Panc1 (cell line): ENCODE results near the gene CNTN4. TPM values are rescaled to one million over a fixed set of nuclear protein-coding genes. Genes with fewer than 3 reads are reported as not detected.

ENCODE experiments used
- ATAC-seq: fragments of 200-7000 bp; cut with Tn5 transposase; 2 replicates; pipeline ENCODE4 v1.9.1; 2020; ENCODE audit warnings: mild to moderate bottlenecking, moderate library complexity
- BruUV-seq: library from RNA; stranded (reverse); fragments of 400-500 nt; replicated peaks from 2 replicates; lab custom pipeline; 2021; lab: Mats Ljungman, UMichigan
- CTCF ChIA-PET: fragments of 300-600 bp; sonication (Branson Sonifier 250); formaldehyde crosslinking; loops from one replicate; lab custom pipeline; 2022; ENCODE audit warnings: antibody characterized with exemption; lab: Charles Lee
- POLR2A ChIA-PET: fragments of 300-600 bp; sonication (Branson Sonifier 250); formaldehyde crosslinking; loops from one replicate; lab custom pipeline; 2022; ENCODE audit warnings: antibody characterized with exemption; lab: Charles Lee
- DNase-seq: peaks from one replicate; pipeline ENCODE4 v3.0.0-alpha.2; 2010; ENCODE audit warnings: low read depth, low spot score
- H3K27ac ChIP-seq: 2 replicates; pipeline ENCODE4 v1.5.1; 2011; ENCODE audit warnings: mild to moderate bottlenecking, low read length, inconsistent platforms
- H3K27me3 ChIP-seq: fragments of 200-500 bp; sonication (Bioruptor generic); 2 replicates; pipeline ENCODE4 v1.6.0; 2014; ENCODE audit warnings: low read length, inconsistent platforms; ENCODE audit not compliant: control insufficient read depth, insufficient read depth
- H3K36me3 ChIP-seq: fragments of 200-500 bp; sonication (Bioruptor generic); 2 replicates; pipeline ENCODE4 v1.5.1; 2014; ENCODE audit warnings: inconsistent platforms, mild to moderate bottlenecking, low read length, moderate library complexity; ENCODE audit not compliant: control insufficient read depth, insufficient read depth
- H3K4me1 ChIP-seq: 2 replicates; pipeline ENCODE4 v1.5.1; 2011; ENCODE audit warnings: inconsistent platforms, mild to moderate bottlenecking, low read length, moderate library complexity; ENCODE audit not compliant: control insufficient read depth, insufficient read depth
- H3K4me3 ChIP-seq, 2 experiments: 2 replicates each; pipeline ENCODE4 v1.5.1; 2011 to 2012; ENCODE audit warnings: low read depth in 2 of 2, low read length in 2 of 2, mild to moderate bottlenecking in 2 of 2, inconsistent platforms in 1 of 2, moderate library complexity in 1 of 2
- H3K9me3 ChIP-seq: fragments of 200-500 bp; sonication (Bioruptor generic); 2 replicates; pipeline ENCODE4 v1.5.1; 2014; ENCODE audit warnings: low read depth, mild to moderate bottlenecking, inconsistent platforms, low read length, moderate library complexity; ENCODE audit not compliant: control insufficient read depth, insufficient read depth
- POLR2AphosphoS5 ChIP-seq: IDR thresholded peaks from 2 replicates; pipeline ENCODE4 v1.6.1; 2012; ENCODE audit warnings: mild to moderate bottlenecking, low read depth, low read length, moderate library complexity
- TCF7L2 ChIP-seq: IDR thresholded peaks from 2 replicates; pipeline ENCODE4 v1.6.1; 2011; ENCODE audit warnings: mild to moderate bottlenecking, low read depth, low read length, inconsistent platforms
- in situ Hi-C: cut with HindIII; loops from 2 replicates; pipeline ENCODE4 v1.10.0; 2016; ENCODE audit warnings: low sequenced_read_pairs, low pct_unique_long_range_greater_than_20kb
- intact Hi-C: fragments of 100-400 bp; cut with micrococcal nuclease; formaldehyde crosslinking; loops from one replicate; pipeline ENCODE4 v1.10.0; 2022; ENCODE audit not compliant: unreplicated experiment
- total RNA-seq: library from RNA; stranded (reverse); gene quantifications from one replicate; pipeline ENCODE4 v1.2.1, GENCODE V29; 2021; ENCODE audit not compliant: unreplicated experiment
- TF ChIP-seq, protein P1 (sequence below): fragments of 450-650 bp; IDR thresholded peaks from 2 replicates; pipeline ENCODE4 v1.5.1; 2017; ENCODE audit warnings: mild to moderate bottlenecking
- TF ChIP-seq, protein P2 (sequence below), 2 experiments: IDR thresholded peaks; 2 replicates each; pipeline ENCODE4 v1.6.1; 2011 to 2012; ENCODE audit warnings: low read depth in 2 of 2, control low read depth in 1 of 2, low read length in 1 of 2, mild to moderate bottlenecking in 1 of 2, moderate library complexity in 1 of 2; ENCODE audit not compliant: insufficient read depth in 1 of 2

CNTN4 gene
- total RNA-seq, 1 experiment from 2014 or later = not detected

DNA sequence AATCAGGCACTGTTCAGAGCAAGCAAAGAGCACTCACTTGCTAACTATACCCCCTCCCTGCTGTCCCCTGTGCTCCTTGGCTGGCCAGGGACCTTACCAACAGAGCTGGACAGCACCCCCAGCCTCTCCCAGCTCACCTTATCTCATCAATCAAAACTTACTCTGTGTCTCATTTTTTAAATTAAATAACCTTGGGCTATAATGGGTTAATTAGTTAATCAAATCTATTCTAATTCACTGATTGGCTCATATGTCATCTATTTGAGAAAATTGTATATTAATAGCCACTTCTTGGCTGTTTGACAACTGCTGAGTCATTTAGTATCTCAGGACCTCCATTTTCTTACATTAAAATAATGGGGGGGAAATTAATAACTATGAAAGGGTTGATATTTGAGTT, 988.6 kb downstream of the CNTN4 start:
- TF ChIP-seq, protein P1, sequence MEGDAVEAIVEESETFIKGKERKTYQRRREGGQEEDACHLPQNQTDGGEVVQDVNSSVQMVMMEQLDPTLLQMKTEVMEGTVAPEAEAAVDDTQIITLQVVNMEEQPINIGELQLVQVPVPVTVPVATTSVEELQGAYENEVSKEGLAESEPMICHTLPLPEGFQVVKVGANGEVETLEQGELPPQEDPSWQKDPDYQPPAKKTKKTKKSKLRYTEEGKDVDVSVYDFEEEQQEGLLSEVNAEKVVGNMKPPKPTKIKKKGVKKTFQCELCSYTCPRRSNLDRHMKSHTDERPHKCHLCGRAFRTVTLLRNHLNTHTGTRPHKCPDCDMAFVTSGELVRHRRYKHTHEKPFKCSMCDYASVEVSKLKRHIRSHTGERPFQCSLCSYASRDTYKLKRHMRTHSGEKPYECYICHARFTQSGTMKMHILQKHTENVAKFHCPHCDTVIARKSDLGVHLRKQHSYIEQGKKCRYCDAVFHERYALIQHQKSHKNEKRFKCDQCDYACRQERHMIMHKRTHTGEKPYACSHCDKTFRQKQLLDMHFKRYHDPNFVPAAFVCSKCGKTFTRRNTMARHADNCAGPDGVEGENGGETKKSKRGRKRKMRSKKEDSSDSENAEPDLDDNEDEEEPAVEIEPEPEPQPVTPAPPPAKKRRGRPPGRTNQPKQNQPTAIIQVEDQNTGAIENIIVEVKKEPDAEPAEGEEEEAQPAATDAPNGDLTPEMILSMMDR = no peak
- TF ChIP-seq POLR2AphosphoS5 (no peak), TCF7L2 (no peak)
- TF ChIP-seq, protein P2, sequence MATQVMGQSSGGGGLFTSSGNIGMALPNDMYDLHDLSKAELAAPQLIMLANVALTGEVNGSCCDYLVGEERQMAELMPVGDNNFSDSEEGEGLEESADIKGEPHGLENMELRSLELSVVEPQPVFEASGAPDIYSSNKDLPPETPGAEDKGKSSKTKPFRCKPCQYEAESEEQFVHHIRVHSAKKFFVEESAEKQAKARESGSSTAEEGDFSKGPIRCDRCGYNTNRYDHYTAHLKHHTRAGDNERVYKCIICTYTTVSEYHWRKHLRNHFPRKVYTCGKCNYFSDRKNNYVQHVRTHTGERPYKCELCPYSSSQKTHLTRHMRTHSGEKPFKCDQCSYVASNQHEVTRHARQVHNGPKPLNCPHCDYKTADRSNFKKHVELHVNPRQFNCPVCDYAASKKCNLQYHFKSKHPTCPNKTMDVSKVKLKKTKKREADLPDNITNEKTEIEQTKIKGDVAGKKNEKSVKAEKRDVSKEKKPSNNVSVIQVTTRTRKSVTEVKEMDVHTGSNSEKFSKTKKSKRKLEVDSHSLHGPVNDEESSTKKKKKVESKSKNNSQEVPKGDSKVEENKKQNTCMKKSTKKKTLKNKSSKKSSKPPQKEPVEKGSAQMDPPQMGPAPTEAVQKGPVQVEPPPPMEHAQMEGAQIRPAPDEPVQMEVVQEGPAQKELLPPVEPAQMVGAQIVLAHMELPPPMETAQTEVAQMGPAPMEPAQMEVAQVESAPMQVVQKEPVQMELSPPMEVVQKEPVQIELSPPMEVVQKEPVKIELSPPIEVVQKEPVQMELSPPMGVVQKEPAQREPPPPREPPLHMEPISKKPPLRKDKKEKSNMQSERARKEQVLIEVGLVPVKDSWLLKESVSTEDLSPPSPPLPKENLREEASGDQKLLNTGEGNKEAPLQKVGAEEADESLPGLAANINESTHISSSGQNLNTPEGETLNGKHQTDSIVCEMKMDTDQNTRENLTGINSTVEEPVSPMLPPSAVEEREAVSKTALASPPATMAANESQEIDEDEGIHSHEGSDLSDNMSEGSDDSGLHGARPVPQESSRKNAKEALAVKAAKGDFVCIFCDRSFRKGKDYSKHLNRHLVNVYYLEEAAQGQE (IDR thresholded peaks at IDR 0.05; ENCODE audit: insufficient read depth in 1 of 2, low read depth in 2 of 2, low read length in 1 of 2) = no peak
- intact Hi-C loops (no loop called here), in situ Hi-C loops (no loop called here)
- Histone ChIP-seq H3K9me3 (no peaks in the 10 kb centered on the region), H3K27ac (no peak overlapping the region), H3K36me3 (no peaks in the 10 kb centered on the region), H3K27me3 (no peaks in the 10 kb centered on the region), H3K4me3 (no peak overlapping the region), H3K4me1 (no peaks in the 10 kb centered on the region)
- no peak for DNase-seq
- POLR2A ChIA-PET = no interaction called here
- no peak for ATAC-seq
- BruUV-seq = no TSS peak
- CTCF ChIA-PET = no interaction called here

- no peaks in the 10 kb centered on the region for H3K9me3 ChIP-seq
- in situ Hi-C loops (no loop called here), intact Hi-C loops (no loop called here)
- no peaks in the 10 kb centered on the region for H3K36me3 ChIP-seq
- DNase-seq (no peak), ATAC-seq (no peak)
- H3K27me3 ChIP-seq = no peaks in the 10 kb centered on the region
- H3K27ac ChIP-seq = no peak overlapping the region
- ChIA-PET CTCF (no interaction called here), POLR2A (interaction anchor here (0.6 kb wide), 1 partner anchor 1225 kb away, joined by 10 read pairs; no protein-coding TSS in a partner anchor)
- H3K4me3 ChIP-seq = no peak overlapping the region
- no peaks in the 10 kb centered on the region for H3K4me1 ChIP-seq
- BruUV-seq = no TSS peak
- TF ChIP-seq, protein P1 = no peak
Measured at GRCh38 chr3:3087716-3088465, 989.2 kb downstream of the CNTN4 start.
